K562 (cell line): ENCODE data around the gene MOB4. TPM values are rescaled to one million over a fixed set of nuclear protein-coding genes. Genes with fewer than 3 reads are reported as not detected.

Experiments
- ATAC-seq: fragments of 200-7000 bp; cut with Tn5 transposase; 3 replicates; pipeline ENCODE4 v1.9.1; 2020; ENCODE audit warnings: moderate library complexity
- BruUV-seq: library from RNA; stranded (reverse); fragments of 400-500 nt; replicated peaks from 2 replicates; lab custom pipeline; 2021; lab: Mats Ljungman, UMichigan
- CTCF ChIA-PET: fragments of 300-600 bp; formaldehyde crosslinking; extraction: SDS; loops from one replicate; lab custom pipeline; 2021; ENCODE audit warnings: low intra/inter-chr PET ratio; lab: Yijun Ruan, JAX
- POLR2A ChIA-PET: fragments of 300-600, 350-650 bp; sonication (Branson Sonifier 250); formaldehyde crosslinking; extraction: SDS; loops from one replicate; lab custom pipeline; 2021; ENCODE audit warnings: antibody characterized with exemption, inconsistent platforms; lab: Yijun Ruan, JAX
- DNase-seq, 4 experiments: peaks; one replicate each; pipeline versions ENCODE4 v3.0.0 to v3.0.0-alpha.2; 2011 to 2018; ENCODE audit warnings: low spot score in 3 of 4, mixed read lengths in 3 of 4; ENCODE audit errors: extremely low read depth in 1 of 4
- FAIRE-seq: peaks from 2 replicates; lab custom pipeline; 2011; peaks lifted over from hg19 to GRCh38; lab: Jason Lieb, UNC
- H2AFZ ChIP-seq: 2 replicates; pipeline ENCODE4 v1.6.0; 2011; ENCODE audit warnings: low read depth, low read length, control low read depth, inconsistent platforms
- H3K27ac ChIP-seq: fragments of 200-600 bp; 3 replicates; pipeline ENCODE4 v1.8.0; 2011; ENCODE audit warnings: low read depth, mild to moderate bottlenecking, control low read depth, inconsistent platforms, low read length, moderate library complexity, mixed read lengths; ENCODE audit errors: extremely low read depth
- H3K27me3 ChIP-seq, 2 experiments: fragments of 300-600 bp in 1 of 2; 2 replicates in 1 of 2; 3 replicates in 1 of 2; pipeline versions ENCODE4 v1.6.0 to v1.8.0; 2011; ENCODE audit warnings: inconsistent platforms in 2 of 2, low read length in 2 of 2, mild to moderate bottlenecking in 1 of 2, mixed read lengths in 1 of 2, moderate library complexity in 1 of 2; ENCODE audit not compliant: control insufficient read depth in 2 of 2, insufficient read depth in 2 of 2
- H3K36me3 ChIP-seq: fragments of 300-600 bp; 3 replicates; pipeline ENCODE4 v1.8.0; 2011; ENCODE audit warnings: mild to moderate bottlenecking, low read length, inconsistent platforms; ENCODE audit not compliant: control insufficient read depth, insufficient read depth
- H3K4me1 ChIP-seq, 2 experiments: fragments of 200-600 bp in 1 of 2; replicated peaks in 1 of 2; 2 replicates in 1 of 2; 3 replicates in 1 of 2; pipeline versions ENCODE4 v1.5.1 to v1.8.0; 2011; ENCODE audit warnings: inconsistent platforms in 2 of 2, low read length in 2 of 2, mild to moderate bottlenecking in 1 of 2, mixed read lengths in 1 of 2, moderate library complexity in 1 of 2; ENCODE audit not compliant: control insufficient read depth in 2 of 2, insufficient read depth in 2 of 2
- H3K4me2 ChIP-seq: 2 replicates; pipeline ENCODE4 v1.6.1; 2011; ENCODE audit warnings: low read length, control low read depth, inconsistent platforms, mixed read lengths; ENCODE audit not compliant: insufficient read depth
- H3K4me3 ChIP-seq: fragments of 200-600 bp; sonication (generic), shearing (Covaris generic); 2 replicates; pipeline ENCODE4 v1.5.1; 2016; ENCODE audit warnings: control low read depth, inconsistent platforms
- H3K79me2 ChIP-seq: fragments of 200-600 bp; 3 replicates; pipeline ENCODE4 v1.8.0; 2011; ENCODE audit warnings: low read length, inconsistent platforms; ENCODE audit not compliant: control insufficient read depth, insufficient read depth
- H3K9ac ChIP-seq, 2 experiments: 2 replicates each; pipeline versions ENCODE4 v1.6.0 to v1.6.1; 2011; ENCODE audit warnings: low read depth in 2 of 2, low read length in 2 of 2, control low read depth in 1 of 2, inconsistent platforms in 1 of 2, mild to moderate bottlenecking in 1 of 2, mixed read lengths in 1 of 2; ENCODE audit not compliant: insufficient read depth in 1 of 2
- H3K9me1 ChIP-seq: one replicate; pipeline ENCODE4 v1.6.0; 2011; ENCODE audit warnings: inconsistent platforms, mild to moderate bottlenecking, low read length, moderate library complexity; ENCODE audit not compliant: control insufficient read depth, insufficient read depth
- H3K9me3 ChIP-seq: replicated peaks from 2 replicates; pipeline ENCODE4 v1.5.1; 2011; ENCODE audit warnings: low read depth, low read length, inconsistent platforms; ENCODE audit not compliant: control insufficient read depth, insufficient read depth
- H4K20me1 ChIP-seq: replicated peaks from 2 replicates; pipeline ENCODE4 v1.6.1; 2011; ENCODE audit warnings: low read length, inconsistent platforms, mixed read lengths; ENCODE audit not compliant: control insufficient read depth, insufficient read depth
- ARNT ChIP-seq, 2 experiments: fragments of 450-650 bp; IDR thresholded peaks; 2 replicates each; pipeline ENCODE4 v1.6.1; 2016; ENCODE audit warnings: mild to moderate bottlenecking in 1 of 2
- ESRRA ChIP-seq: fragments of 450-650 bp; IDR thresholded peaks from 2 replicates; pipeline ENCODE4 v1.6.1; 2014; ENCODE audit warnings: low read depth, mild to moderate bottlenecking, moderate library complexity, borderline replicate concordance
- FOS ChIP-seq: IDR thresholded peaks from 3 replicates; pipeline ENCODE4 v1.6.1; 2011; ENCODE audit not compliant: insufficient read length; ENCODE audit errors: extremely low read depth
- KLF6 ChIP-seq: fragments of 250-450 bp; sonication (Bioruptor Pico); IDR thresholded peaks from 2 replicates; pipeline ENCODE4 v1.4.0; 2020; ENCODE audit warnings: mild to moderate bottlenecking, moderate library complexity, borderline replicate concordance
- MTF1 ChIP-seq: fragments of 250-450 bp; sonication (Bioruptor Pico); IDR thresholded peaks from 2 replicates; pipeline ENCODE4 v1.9.0; 2021; ENCODE audit warnings: moderate library complexity, mild to moderate bottlenecking, inconsistent platforms, borderline replicate concordance
- MYNN ChIP-seq, 2 experiments: sonication (generic); formaldehyde crosslinking in 1 of 2; IDR thresholded peaks; 2 replicates each; pipeline versions ENCODE4 v1.5.0 to v1.6.1; 2016 to 2020; ENCODE audit warnings: antibody characterized with exemption in 1 of 2, missing genetic modification reagents in 1 of 2
- ZNF644 ChIP-seq: fragments of 200-800 bp; sonication (Bioruptor generic); IDR thresholded peaks from 2 replicates; pipeline ENCODE4 v1.6.1; 2016; ENCODE audit warnings: low read depth, missing genetic modification characterization, missing compliant biosample characterization
- WGBS: fragments of 100-300 bp; shearing (Covaris generic); methylation state at CpG from one replicate; pipeline ENCODE4 v1.1.6; 2016; ENCODE audit warnings: low coverage, mixed read lengths; ENCODE audit not compliant: insufficient coverage; ENCODE audit errors: missing lambda C conversion rate; 5-methylcytosine and 5-hydroxymethylcytosine counted together
- in situ Hi-C: fragments of 300-500 bp; cut with MboI; formaldehyde crosslinking; loops from 4 replicates; pipeline ENCODE4 v1.15.0; 2018; ENCODE audit warnings: inconsistent platforms, mixed read lengths
- intact Hi-C: fragments of 100-400 bp; cut with micrococcal nuclease; formaldehyde crosslinking; loops from 2 replicates; pipeline ENCODE4 v1.14.2; 2022
- polyA plus RNA-seq, 8 experiments: library from polyadenylated mRNA; depleted of rRNA in 4 of 8; stranded (reverse) in 5 of 8; unstranded in 3 of 8; fragments of >200 nt; fragmentation: Nextera tagmentation in 2 of 8; fragmentation: Illumina TruSeq in 1 of 8; extraction: Ambion mirVana in 2 of 8; extraction: Trizol in 1 of 8; gene quantifications; 2 replicates each; pipeline versions ENCODE4 v1.2.1 to v1.2.3, GENCODE V29; 2011 to 2014; ENCODE audit warnings: inconsistent platforms in 1 of 8, missing spikeins in 1 of 8
- total RNA-seq, 7 experiments: library from RNA; depleted of rRNA in 6 of 7; stranded (reverse); fragments of >200 nt in 6 of 7; fragmentation: Illumina TruSeq in 2 of 7; extraction: Trizol in 2 of 7; gene quantifications; 2 replicates each; pipeline versions ENCODE4 v1.2.1 to v1.2.3, GENCODE V29; 2011 to 2021; ENCODE audit warnings: low replicate concordance in 1 of 7
- TF ChIP-seq, protein P1 (sequence below): sonication (generic); formaldehyde crosslinking; IDR thresholded peaks from 2 replicates; pipeline ENCODE4 v1.8.0; 2023; ENCODE audit warnings: mild to moderate bottlenecking, missing genetic modification reagents
- TF ChIP-seq, protein P2 (sequence below): fragments of 250-450 bp; sonication (Bioruptor Pico); IDR thresholded peaks from 2 replicates; pipeline ENCODE4 v1.4.0; 2020

The MOB4 gene
- total and polyA plus RNA-seq, 9 of the 15 experiments (the other 6 are each of a cell fraction or from before 2014, with no cell fraction given) = 13.5 to 30.8 (median 22.2) TPM

DNA sequence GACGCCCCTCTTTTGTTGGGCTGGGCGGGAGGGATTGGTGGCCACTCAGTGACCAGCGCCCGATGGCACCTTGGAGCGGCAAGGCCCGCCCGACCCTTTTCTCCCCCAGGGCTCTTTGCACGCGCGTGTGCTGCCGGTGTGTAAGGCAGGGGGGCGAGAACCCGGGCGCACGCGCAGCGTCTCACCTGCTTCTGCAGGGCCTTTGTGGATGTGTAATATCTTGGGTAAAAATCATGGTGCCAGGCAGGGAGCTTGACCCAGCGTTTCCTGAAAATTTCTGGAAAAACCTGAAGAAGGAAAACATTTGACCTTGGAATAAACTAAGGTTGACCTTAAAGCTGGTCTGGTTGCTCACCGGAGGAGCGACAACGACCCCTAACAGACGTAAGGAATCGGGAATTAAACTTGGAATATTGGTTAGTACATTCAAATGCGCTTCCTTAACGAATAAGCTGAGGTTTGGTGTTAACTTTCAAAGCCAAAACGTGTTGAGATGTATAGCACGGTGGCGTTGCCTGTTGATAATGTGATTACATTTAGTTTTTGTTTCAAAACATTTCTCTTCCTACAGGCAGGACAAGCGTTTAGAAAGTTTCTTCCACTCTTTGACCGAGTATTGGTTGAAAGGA, 15.2 kb upstream of the MOB4 start:
- in situ Hi-C loops = no loop called here
- Histone ChIP-seq H2AFZ (peak overlapping the region; percentile 81), H3K9me1 (no peaks in the 10 kb centered on the region), H3K9ac (peak overlapping the region; percentile 98 to 99), H3K36me3 (peaks cover 70% of the 10 kb centered on the region), H3K4me3 (peak overlapping the region; percentile 74), H3K27me3 (no peaks in the 10 kb centered on the region), H4K20me1 (peaks cover 14% of the 10 kb centered on the region), H3K9me3 (no peaks in the 10 kb centered on the region), H3K4me1 (peaks cover 10 to 15% of the 10 kb centered on the region in 2 experiments; a peak in 4 of 5 replicates), H3K27ac (peak overlapping the region; percentile 95), H3K4me2 (peak overlapping the region; percentile 95), H3K79me2 (peaks cover 85% of the 10 kb centered on the region)
- POLR2A ChIA-PET = interaction anchor here (1.0 to 6.5 kb wide), 9 partner anchors 8 to 87 kb away, joined by 3 to 34 read pairs (median 4); partner anchors contain the start of genes MOB4 and SF3B1
- intact Hi-C loops = loop anchor here (1.0 to 5.0 kb wide), 3 partner anchors 14 to 97 kb away; partner anchors contain the start of gene SF3B1
- 0% methylated on average over 14 of the region's 30 CpGs for WGBS
- FAIRE-seq = no peak
- BruUV-seq = TSS peak; percentile 67
- CTCF ChIA-PET = no interaction called here
- DNase-seq = no peak
- no peak for ATAC-seq
- TF ChIP-seq FOS = no peak
- TF ChIP-seq ZNF644 (tag) = 0 out of 2 replicates have a peak, but pooled peaks have one; percentile 7
- TF ChIP-seq KLF6 (CRISPR knock-in tag) = no peak
- no peak for TF ChIP-seq MTF1 (CRISPR knock-in tag)
- peak; percentile 53; the same call in 1 of the 2 replicates for TF ChIP-seq ESRRA
- TF ChIP-seq, protein P1, sequence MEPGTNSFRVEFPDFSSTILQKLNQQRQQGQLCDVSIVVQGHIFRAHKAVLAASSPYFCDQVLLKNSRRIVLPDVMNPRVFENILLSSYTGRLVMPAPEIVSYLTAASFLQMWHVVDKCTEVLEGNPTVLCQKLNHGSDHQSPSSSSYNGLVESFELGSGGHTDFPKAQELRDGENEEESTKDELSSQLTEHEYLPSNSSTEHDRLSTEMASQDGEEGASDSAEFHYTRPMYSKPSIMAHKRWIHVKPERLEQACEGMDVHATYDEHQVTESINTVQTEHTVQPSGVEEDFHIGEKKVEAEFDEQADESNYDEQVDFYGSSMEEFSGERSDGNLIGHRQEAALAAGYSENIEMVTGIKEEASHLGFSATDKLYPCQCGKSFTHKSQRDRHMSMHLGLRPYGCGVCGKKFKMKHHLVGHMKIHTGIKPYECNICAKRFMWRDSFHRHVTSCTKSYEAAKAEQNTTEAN (CRISPR knock-in tag) = 0 out of 2 replicates have a peak, but pooled peaks have one; percentile 26
- peak; percentile 30; the same call in 1 of the 2 replicates for TF ChIP-seq MYNN (IDR thresholded peaks at IDR 0.05)
- no peak for TF ChIP-seq MYNN (CRISPR knock-in tag; IDR thresholded peaks at IDR 0.05)
- TF ChIP-seq ARNT (IDR thresholded peaks at IDR 0.05) = peak in 1 of 2 experiments; percentile 35; a peak in 2 of 4 replicates
- TF ChIP-seq, protein P2, sequence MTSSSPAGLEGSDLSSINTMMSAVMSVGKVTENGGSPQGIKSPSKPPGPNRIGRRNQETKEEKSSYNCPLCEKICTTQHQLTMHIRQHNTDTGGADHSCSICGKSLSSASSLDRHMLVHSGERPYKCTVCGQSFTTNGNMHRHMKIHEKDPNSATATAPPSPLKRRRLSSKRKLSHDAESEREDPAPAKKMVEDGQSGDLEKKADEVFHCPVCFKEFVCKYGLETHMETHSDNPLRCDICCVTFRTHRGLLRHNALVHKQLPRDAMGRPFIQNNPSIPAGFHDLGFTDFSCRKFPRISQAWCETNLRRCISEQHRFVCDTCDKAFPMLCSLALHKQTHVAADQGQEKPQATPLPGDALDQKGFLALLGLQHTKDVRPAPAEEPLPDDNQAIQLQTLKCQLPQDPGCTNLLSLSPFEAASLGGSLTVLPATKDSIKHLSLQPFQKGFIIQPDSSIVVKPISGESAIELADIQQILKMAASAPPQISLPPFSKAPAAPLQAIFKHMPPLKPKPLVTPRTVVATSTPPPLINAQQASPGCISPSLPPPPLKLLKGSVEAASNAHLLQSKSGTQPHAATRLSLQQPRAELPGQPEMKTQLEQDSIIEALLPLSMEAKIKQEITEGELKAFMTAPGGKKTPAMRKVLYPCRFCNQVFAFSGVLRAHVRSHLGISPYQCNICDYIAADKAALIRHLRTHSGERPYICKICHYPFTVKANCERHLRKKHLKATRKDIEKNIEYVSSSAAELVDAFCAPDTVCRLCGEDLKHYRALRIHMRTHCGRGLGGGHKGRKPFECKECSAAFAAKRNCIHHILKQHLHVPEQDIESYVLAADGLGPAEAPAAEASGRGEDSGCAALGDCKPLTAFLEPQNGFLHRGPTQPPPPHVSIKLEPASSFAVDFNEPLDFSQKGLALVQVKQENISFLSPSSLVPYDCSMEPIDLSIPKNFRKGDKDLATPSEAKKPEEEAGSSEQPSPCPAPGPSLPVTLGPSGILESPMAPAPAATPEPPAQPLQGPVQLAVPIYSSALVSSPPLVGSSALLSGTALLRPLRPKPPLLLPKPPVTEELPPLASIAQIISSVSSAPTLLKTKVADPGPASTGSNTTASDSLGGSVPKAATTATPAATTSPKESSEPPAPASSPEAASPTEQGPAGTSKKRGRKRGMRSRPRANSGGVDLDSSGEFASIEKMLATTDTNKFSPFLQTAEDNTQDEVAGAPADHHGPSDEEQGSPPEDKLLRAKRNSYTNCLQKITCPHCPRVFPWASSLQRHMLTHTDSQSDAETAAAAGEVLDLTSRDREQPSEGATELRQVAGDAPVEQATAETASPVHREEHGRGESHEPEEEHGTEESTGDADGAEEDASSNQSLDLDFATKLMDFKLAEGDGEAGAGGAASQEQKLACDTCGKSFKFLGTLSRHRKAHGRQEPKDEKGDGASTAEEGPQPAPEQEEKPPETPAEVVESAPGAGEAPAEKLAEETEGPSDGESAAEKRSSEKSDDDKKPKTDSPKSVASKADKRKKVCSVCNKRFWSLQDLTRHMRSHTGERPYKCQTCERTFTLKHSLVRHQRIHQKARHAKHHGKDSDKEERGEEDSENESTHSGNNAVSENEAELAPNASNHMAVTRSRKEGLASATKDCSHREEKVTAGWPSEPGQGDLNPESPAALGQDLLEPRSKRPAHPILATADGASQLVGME (CRISPR knock-in tag) = no peak
